ENCODE results near the gene WIPF3.

GRCh38 chr7:29955075-29955792, 148.9 kb downstream of the WIPF3 start:
- no peak for TF ChIP-seq CSRNP3 (CRISPR knock-in tag; IDR thresholded peaks at IDR 0.05)
- TF ChIP-seq PATZ1 (CRISPR knock-in tag; IDR thresholded peaks at IDR 0.05; ENCODE audit: borderline replicate concordance): no peak
- no peak for TF ChIP-seq ZFP3 (CRISPR knock-in tag; IDR thresholded peaks at IDR 0.05)
- TF ChIP-seq GLIS3 (CRISPR knock-in tag; IDR thresholded peaks at IDR 0.05): no peak
- TF ChIP-seq POU6F1 (CRISPR knock-in tag; IDR thresholded peaks at IDR 0.05; ENCODE audit: borderline replicate concordance, low read depth): no peak
- TF ChIP-seq BACH2 (CRISPR knock-in tag; IDR thresholded peaks at IDR 0.05; ENCODE audit: borderline replicate concordance): no peak
- TF ChIP-seq ARNTL (CRISPR knock-in tag; IDR thresholded peaks at IDR 0.05; ENCODE audit: borderline replicate concordance, low read depth): no peak
- TF ChIP-seq ZNF70 (CRISPR knock-in tag; IDR thresholded peaks at IDR 0.05): no peak
- TF ChIP-seq ZNF8 (CRISPR knock-in tag; IDR thresholded peaks at IDR 0.05): no peak
- TF ChIP-seq RARB (CRISPR knock-in tag; IDR thresholded peaks at IDR 0.05): no peak
- TF ChIP-seq CSDC2 (CRISPR knock-in tag; IDR thresholded peaks at IDR 0.05): no peak
- no peak for TF ChIP-seq SNAI2 (CRISPR knock-in tag; IDR thresholded peaks at IDR 0.05)

Measured in SK-N-SH treated with all-trans-retinoic acid at 6 μM for 48 hours (cell line).